Stimulated activated CD4-positive, alpha-beta T cell treated with anti-CD3 and anti-CD28 coated beads, Interleukin-4, amount 100 ng/mL, for 48 hours (primary cell): ENCODE data around the gene CRACR2B.

ENCODE experiments used
- DNase-seq, 2 donors: peaks; one replicate each; pipeline ENCODE4 v3.0.0-alpha.2; 2020; ENCODE audit warnings: low read depth in 2 of 2

Gene CRACR2B

DNA sequence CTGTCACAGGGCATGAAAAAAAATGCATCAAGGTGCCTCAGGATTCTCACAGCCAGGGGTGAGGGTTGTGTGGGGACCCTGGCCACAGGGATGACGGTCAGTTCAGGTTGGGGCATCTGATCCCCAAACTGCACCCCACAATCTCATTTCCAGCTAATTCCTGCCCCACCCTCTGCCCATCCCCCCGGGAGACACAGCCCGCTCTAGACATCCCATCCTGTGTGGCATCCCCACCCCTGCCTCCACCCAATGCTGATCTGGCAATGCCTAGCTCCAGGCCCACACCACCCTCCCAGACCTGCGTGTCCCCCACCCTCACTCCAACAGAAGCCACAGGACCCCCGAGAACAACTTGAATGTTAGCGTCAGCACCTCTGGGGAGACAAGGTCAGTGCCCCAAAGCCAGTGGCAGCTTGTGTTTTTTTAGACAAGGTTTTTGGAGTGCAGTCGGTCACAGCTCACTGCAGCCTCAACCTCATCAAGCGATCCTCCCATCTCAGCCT is 40.2 kb downstream of the CRACR2B start:
- no peak for DNase-seq

DNA sequence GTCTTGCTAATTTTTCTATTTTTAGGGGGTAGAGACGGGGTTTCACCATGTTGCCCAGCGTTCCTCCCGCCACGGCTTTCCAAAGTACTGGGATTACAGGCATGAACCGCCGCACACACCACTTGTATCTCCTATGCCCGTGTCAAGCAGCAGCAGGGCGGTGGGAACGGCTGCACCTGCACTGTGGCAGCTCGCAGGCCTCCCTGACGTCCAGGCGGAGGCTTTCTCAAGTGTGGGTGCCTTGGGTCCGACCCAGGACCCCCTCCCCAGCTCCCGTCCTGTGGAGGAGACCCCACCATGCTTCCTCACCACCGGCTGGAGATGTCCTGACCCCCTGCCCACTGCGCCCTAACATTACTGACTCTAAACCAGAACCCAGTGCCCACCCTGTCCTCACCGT is 40.7 kb downstream of the CRACR2B start:
- DNase-seq, result no peak

DNA sequence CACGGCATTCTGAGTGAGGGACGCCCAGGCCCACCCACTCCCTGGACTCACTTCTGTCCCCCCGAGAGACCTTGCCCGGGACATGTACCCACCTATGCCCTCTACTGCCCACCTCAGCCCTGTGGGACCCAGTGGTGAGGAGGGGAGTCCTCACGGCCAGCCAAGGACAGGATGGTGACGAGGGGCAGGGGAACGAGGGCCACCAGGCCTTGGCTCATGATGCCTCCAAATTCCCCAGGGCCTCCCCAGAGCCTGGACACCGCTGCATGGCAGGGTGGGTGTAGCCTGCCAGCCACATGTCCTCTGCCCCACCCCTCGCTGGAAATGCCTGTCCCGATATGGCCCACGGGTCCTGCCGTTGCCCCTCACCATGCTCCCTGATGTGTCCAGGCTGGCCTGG is 41.1 kb downstream of the CRACR2B start:
- DNase-seq, result no peak

GRCh38 chr11:869399-870126 is 41.8 kb downstream of the CRACR2B start:
- no peak for DNase-seq

- no peak for DNase-seq
These were observed 42.4 kb downstream of the CRACR2B start for GRCh38 chr11:870127-870413.

DNA sequence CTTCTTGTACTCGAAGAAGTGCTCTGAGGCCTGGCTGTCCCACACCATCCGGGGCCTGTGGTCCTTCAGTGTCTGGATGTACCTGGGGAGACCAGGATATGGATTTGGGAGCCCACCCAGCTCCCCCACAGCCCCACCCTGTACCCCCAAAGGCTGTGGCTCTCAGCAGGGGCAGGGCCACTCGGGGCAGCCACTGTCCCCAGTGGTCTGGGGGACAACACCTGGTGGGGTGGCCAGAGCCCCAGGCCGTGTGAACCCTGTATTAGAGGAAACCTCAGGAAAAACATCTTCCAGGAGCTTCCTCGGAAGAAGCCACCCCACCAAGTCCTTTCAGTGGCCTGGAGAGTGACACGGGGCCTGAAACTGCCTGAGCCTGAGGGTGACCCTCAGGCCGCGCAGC is 42.7 kb downstream of the CRACR2B start:
- DNase-seq, result no peak

- DNase-seq, result no peak
These were observed 43.8 kb downstream of the CRACR2B start for GRCh38 chr11:871472-871871.

GRCh38 chr11:872799-873198 is 45.1 kb downstream of the CRACR2B start:
- no peak for DNase-seq

DNA sequence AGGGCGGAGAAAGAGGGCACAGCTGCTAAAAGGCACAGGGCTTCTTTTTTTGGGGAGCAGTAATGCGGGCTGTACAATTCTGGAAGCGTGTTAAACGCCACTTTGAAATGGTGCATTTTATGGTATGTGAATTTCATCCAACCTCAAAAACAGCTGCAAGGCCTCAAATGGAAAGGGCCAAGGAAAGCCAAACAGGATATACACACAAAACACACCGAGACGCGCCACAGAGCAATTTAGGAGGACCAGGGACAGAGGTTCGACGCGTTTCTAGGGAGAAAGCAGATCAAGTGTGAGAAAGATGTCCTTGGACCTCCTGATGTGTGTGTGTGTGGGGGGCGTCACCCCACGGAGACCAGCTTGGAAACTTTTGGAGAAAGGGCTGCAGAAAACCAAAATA is 46.0 kb downstream of the CRACR2B start:
- DNase-seq, result no peak

DNA sequence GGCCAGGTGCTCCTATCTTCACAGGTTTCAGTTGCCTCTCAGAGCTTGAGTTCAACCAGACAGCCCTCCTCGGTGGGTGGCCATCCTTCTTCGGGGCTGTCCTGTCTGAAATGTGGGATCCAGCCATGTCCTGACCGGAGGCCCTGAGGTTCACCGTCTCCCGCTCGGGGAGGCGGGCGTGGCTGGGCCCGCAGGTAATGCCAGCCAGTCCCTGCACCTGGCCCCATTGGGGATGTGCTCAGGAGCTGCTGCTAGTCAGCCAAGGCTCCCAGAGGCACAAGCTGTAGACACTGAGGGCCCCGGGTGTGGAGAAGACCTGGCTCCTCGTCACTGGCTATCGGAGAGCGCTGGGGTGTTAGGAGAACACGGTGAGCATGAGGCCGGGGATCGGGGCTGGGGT is 47.5 kb downstream of the CRACR2B start:
- DNase-seq, result no peak

GRCh38 chr11:875769-876301 is 48.1 kb downstream of the CRACR2B start:
- no peak for DNase-seq

DNA sequence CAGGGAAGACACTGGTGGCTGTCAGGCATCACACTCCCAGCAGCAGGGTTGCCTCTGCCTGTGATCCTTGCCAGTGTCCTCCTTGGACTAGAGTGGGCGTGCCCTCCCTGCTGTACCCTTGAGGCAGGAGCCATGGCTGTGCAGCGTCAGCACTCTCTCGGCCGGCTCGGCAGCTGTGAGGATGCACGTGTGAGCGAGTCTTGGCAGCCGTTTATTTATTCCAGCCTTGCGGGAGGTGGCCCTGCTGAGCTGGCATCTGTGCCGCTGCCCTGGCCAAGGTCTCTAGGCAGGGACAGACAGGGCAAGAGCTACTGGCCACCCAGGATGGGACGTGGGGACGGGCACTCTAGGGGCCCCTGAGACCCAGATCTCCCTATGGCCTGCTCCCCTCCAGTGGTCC is 48.8 kb downstream of the CRACR2B start:
- DNase-seq, result no peak

DNA sequence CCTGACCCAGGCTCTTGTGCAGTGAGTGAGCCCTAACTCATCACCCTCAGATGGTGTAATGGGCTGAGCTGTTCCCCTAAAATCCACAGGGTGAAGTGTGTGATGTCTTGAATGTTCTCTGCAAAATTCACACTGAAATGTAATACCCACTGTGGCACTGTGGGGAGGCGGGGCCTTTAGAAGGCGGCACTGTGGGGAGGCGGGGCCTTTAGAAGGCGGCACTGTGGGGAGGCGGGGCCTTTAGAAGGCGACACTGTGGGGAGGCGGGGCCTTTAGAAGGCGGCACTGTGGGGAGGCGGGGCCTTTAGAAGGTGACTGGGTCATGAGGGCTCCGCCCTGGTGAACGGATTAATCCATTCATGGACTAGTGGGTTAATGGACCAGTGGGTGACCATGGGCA is 49.8 kb downstream of the CRACR2B start:
- peak; percentile 25 to 34 for DNase-seq

- no peak for DNase-seq
These were observed 52.7 kb downstream of the CRACR2B start for GRCh38 chr11:880447-880846.
